BLaER1 treated with 17β-estradiol and CSF1 and Interleukin-3, amounts not matched to agents 10 nM and 100 nM (cell line): Measurements from ENCODE around the gene EMX2.

Experiments
- H3K27ac ChIP-seq, 11 experiments: shearing (Covaris generic); formaldehyde crosslinking; 2 replicates each; pipeline ENCODE4 v1.8.1; 2022
- H3K27me3 ChIP-seq, 11 experiments: shearing (Covaris generic); formaldehyde crosslinking; 2 replicates each; pipeline ENCODE4 v1.8.1; 2022
- H3K36me3 ChIP-seq, 11 experiments: shearing (Covaris generic); formaldehyde crosslinking; 2 replicates each; pipeline ENCODE4 v1.8.1; 2022
- H3K4me1 ChIP-seq, 10 experiments: shearing (Covaris generic); formaldehyde crosslinking; 2 replicates each; pipeline ENCODE4 v1.8.1; 2022
- H3K4me2 ChIP-seq, 11 experiments: shearing (Covaris generic); formaldehyde crosslinking; 2 replicates each; pipeline ENCODE4 v1.8.1; 2022
- H3K4me3 ChIP-seq, 10 experiments: shearing (Covaris generic); formaldehyde crosslinking; 2 replicates each; pipeline ENCODE4 v1.8.1; 2022
- H3K9ac ChIP-seq, 11 experiments: shearing (Covaris generic); formaldehyde crosslinking; 2 replicates each; pipeline ENCODE4 v1.8.1; 2022
- H3K9me3 ChIP-seq, 11 experiments: shearing (Covaris generic); formaldehyde crosslinking; replicated peaks in 1 of 11; 2 replicates each; pipeline ENCODE4 v1.8.1; 2022
- H4K20me1 ChIP-seq, 11 experiments: shearing (Covaris generic); formaldehyde crosslinking; 2 replicates each; pipeline ENCODE4 v1.8.1; 2022
- Cebpa-rat ChIP-seq, 11 experiments: shearing (Covaris generic); IDR thresholded peaks; 2 replicates each; pipeline ENCODE4 v1.8.1; 2022

EMX2 gene

DNA sequence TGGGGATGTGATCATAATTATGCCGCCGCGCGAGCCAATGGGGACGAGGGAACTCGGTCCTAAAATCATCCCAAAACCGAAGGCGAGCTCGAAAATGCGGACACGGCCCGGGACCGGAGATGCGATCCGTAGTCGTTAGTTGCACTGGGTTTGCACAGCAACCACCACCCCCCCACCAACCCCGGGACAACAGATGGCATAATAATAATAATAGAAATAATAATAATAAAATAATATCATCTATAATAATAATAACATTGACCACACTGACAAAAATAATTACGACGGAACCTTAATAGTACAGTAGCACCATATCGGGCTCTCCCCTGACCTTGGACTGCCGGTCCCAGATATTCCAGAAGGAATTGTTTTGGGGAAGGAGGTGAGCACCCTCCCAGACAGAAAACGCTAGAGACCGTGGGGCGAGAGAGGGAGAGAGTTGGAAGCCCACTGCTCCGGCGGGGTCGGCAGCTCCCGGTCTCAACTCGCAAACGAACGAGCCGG is 1.1 kb upstream of the EMX2 start:
- Histone ChIP-seq H3K36me3 (no peaks in the 10 kb centered on the region), H3K9me3 (peaks cover 22 to 32% (median 29%) of the 10 kb centered on the region in 11 experiments), H4K20me1 (peaks cover 0 to 93% (median 82%) of the 10 kb centered on the region in 11 experiments; a peak in 19 of 22 replicates), H3K4me1 (peaks cover 0 to 32% (median 9%) of the 10 kb centered on the region in 10 experiments; a peak in 15 of 20 replicates), H3K27me3 (peaks cover 100% of the 10 kb centered on the region in 11 experiments), H3K4me3 (peak overlapping the region in 1 of 10 experiments; percentile 51; a peak in 1 of 20 replicates), H3K9ac (no peak overlapping the region), H3K4me2 (no peak overlapping the region), H3K27ac (no peak overlapping the region)
- TF ChIP-seq Cebpa-rat (IDR thresholded peaks at IDR 0.05), result no peak

DNA sequence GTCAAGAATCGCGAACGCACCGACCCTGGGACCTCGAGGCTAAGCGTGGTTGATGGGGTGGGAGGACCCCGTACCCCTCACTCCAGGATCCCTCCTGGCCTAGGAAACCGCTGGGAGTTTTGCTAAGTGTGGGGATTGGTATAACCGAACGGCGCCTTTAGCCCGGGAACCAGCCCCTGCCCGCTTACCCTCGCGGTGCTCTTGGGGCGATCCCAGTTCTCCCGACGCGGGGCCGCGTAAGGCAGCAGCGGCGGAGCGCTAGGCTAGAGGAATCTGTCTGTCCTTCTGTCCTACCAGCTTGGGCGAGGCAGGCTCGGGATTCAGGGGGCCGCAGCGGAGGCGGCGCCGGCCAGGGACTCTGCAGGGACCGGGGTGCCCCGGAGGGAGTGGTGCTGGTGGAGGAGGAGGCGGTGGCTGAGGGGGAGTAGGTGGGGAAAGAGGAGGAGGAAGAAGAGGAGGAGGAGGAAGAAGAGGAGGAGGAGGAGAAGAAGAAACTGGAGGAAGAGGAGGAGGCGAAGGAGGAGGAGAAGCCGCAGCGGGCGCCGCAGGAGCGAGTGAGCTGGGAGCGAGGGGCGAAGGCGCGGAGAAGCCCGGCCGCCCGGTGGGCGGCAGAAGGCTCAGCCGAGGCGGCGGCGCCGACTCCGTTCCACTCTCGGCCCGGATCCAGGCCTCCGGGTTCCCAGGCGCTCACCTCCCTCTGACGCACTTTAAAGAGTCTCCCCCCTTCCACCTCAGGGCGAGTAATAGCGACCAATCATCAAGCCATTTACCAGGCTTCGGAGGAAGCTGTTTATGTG is 439 bp upstream of the EMX2 start:
- Histone ChIP-seq H3K9me3 (peaks cover 22 to 32% (median 29%) of the 10 kb centered on the region in 11 experiments), H3K36me3 (no peaks in the 10 kb centered on the region), H3K27ac (no peak overlapping the region), H3K4me1 (peaks cover 5 to 33% (median 12%) of the 10 kb centered on the region in 10 experiments; a peak in 18 of 20 replicates), H3K9ac (no peak overlapping the region), H3K27me3 (peaks cover 100% of the 10 kb centered on the region in 11 experiments), H3K4me3 (peak overlapping the region in 5 of 10 experiments; percentile 21 to 51 (median 33); a peak in 5 of 20 replicates), H4K20me1 (peaks cover 0 to 93% (median 82%) of the 10 kb centered on the region in 11 experiments; a peak in 19 of 22 replicates), H3K4me2 (peak overlapping the region in 6 of 11 experiments; percentile 12 to 69 (median 26); a peak in 8 of 22 replicates)
- no peak for TF ChIP-seq Cebpa-rat (IDR thresholded peaks at IDR 0.05)

DNA sequence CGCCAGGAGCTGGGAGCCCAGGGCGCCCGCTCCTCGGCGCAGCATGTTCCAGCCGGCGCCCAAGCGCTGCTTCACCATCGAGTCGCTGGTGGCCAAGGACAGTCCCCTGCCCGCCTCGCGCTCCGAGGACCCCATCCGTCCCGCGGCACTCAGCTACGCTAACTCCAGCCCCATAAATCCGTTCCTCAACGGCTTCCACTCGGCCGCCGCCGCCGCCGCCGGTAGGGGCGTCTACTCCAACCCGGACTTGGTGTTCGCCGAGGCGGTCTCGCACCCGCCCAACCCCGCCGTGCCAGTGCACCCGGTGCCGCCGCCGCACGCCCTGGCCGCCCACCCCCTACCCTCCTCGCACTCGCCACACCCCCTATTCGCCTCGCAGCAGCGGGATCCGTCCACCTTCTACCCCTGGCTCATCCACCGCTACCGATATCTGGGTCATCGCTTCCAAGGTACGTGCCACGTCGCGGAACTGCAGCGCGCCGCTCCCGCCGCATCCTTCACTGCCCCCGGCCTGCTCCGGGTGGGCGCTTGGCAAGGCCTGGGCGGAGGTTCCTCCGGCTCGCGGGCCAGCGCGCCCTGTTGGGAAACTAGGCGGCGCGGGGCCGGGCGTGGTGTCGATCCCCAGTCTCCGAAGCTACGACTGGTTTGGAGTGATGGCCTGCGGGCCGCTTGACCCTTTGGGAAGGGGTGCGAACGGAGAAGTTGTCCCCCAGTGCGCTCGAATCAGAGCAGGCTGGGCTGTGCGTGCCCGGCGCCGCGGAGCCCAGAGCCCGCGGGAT is 868 bp downstream of the EMX2 start:
- Histone ChIP-seq H3K27ac (no peak overlapping the region), H3K4me3 (peak overlapping the region in 5 of 10 experiments; percentile 7 to 46 (median 15); a peak in 4 of 20 replicates), H3K9me3 (peaks cover 22 to 32% (median 29%) of the 10 kb centered on the region in 11 experiments), H3K4me2 (peak overlapping the region in 1 of 11 experiments; percentile 29; a peak in 2 of 22 replicates), H3K9ac (no peak overlapping the region), H4K20me1 (peaks cover 0 to 93% (median 84%) of the 10 kb centered on the region in 11 experiments; a peak in 19 of 22 replicates), H3K4me1 (peaks cover 12 to 30% (median 14%) of the 10 kb centered on the region in 10 experiments; a peak in 19 of 20 replicates), H3K36me3 (no peaks in the 10 kb centered on the region), H3K27me3 (peaks cover 100% of the 10 kb centered on the region in 11 experiments)
- no peak for TF ChIP-seq Cebpa-rat (IDR thresholded peaks at IDR 0.05)

DNA sequence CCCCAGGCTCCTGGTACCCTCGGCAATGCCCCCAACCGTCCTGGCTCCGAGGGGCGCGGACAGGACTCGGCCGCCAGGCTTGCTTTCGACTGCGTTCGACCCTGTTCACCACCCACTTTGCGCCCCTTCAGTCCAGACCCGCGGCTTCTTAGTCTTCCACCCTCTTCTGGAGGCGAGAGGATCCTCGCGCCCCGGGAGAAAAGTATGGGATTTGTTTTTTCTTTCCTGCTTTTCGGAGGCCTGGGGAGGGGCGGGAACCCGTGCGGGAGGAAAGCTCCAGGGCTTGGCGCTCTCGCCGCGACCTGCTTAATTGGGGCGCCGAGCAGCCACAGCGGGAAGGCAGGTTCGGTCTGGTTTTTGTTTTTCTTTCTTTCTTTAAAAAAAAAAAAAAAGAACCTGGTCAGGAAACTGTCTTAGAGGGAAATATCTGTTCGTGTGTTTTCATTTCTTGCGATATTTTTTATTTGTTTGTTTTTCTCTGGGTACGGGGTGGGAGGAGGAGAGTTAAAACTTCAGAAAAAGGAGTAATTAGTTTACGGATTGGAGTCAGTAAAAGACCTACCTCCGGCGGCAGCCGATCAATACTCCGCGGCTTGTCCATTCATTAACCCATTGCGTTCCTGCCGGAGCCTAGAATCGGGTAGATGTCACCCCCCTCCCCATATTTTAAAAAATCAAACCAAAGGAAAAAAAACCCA is 1.6 kb downstream of the EMX2 start:
- Histone ChIP-seq H3K36me3 (no peaks in the 10 kb centered on the region), H3K4me2 (peak overlapping the region in 3 of 11 experiments; percentile 71 to 97 (median 93); a peak in 6 of 22 replicates), H3K4me1 (peaks cover 12 to 30% (median 14%) of the 10 kb centered on the region in 10 experiments; a peak in 19 of 20 replicates), H3K27me3 (peaks cover 100% of the 10 kb centered on the region in 11 experiments), H3K9me3 (peaks cover 22 to 32% (median 29%) of the 10 kb centered on the region in 11 experiments), H4K20me1 (peaks cover 0 to 93% (median 84%) of the 10 kb centered on the region in 11 experiments; a peak in 19 of 22 replicates), H3K27ac (no peak overlapping the region), H3K9ac (no peak overlapping the region), H3K4me3 (peak overlapping the region in 7 of 10 experiments; percentile 7 to 49 (median 35); a peak in 6 of 20 replicates)
- no peak for TF ChIP-seq Cebpa-rat (IDR thresholded peaks at IDR 0.05)

DNA sequence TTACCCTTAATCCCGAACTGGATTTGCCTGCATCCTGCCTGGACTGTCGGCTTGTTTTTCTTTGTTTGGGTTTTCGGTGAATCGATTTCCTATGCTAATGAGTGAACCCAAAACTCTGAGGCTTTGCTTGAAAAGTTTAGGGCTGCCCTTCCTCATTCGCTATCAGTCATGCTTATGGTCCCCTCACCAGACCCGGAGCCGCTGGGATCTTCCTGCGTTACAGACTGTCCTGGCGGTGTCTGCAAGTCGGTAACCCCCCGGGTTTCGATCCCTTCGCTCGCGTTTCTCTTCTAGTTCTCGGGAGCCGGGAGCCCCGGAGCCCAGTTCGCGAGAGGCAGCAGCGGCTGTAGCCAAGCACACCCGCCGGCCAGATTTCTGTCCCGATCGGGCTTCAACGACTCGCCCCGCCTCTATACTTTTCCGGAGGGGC is 2.2 kb downstream of the EMX2 start:
- H3K9me3 ChIP-seq, result peaks cover 22 to 32% (median 29%) of the 10 kb centered on the region in 11 experiments
- peaks cover 100% of the 10 kb centered on the region in 11 experiments for H3K27me3 ChIP-seq
- H3K4me1 ChIP-seq, result peaks cover 12 to 30% (median 14%) of the 10 kb centered on the region in 10 experiments; a peak in 19 of 20 replicates
- peak overlapping the region in 7 of 10 experiments; percentile 11 to 53 (median 43); a peak in 11 of 20 replicates for H3K4me3 ChIP-seq
- no peak for TF ChIP-seq Cebpa-rat (IDR thresholded peaks at IDR 0.05)
- no peaks in the 10 kb centered on the region for H3K36me3 ChIP-seq
- no peak overlapping the region for H3K27ac ChIP-seq
- peak overlapping the region in 10 of 11 experiments; percentile 5 to 97 (median 50); a peak in 16 of 22 replicates for H3K4me2 ChIP-seq
- H3K9ac ChIP-seq, result peak overlapping the region in 2 of 11 experiments; percentile 26 to 51; a peak in 2 of 22 replicates
- peaks cover 0 to 91% (median 83%) of the 10 kb centered on the region in 11 experiments; a peak in 19 of 22 replicates for H4K20me1 ChIP-seq

DNA sequence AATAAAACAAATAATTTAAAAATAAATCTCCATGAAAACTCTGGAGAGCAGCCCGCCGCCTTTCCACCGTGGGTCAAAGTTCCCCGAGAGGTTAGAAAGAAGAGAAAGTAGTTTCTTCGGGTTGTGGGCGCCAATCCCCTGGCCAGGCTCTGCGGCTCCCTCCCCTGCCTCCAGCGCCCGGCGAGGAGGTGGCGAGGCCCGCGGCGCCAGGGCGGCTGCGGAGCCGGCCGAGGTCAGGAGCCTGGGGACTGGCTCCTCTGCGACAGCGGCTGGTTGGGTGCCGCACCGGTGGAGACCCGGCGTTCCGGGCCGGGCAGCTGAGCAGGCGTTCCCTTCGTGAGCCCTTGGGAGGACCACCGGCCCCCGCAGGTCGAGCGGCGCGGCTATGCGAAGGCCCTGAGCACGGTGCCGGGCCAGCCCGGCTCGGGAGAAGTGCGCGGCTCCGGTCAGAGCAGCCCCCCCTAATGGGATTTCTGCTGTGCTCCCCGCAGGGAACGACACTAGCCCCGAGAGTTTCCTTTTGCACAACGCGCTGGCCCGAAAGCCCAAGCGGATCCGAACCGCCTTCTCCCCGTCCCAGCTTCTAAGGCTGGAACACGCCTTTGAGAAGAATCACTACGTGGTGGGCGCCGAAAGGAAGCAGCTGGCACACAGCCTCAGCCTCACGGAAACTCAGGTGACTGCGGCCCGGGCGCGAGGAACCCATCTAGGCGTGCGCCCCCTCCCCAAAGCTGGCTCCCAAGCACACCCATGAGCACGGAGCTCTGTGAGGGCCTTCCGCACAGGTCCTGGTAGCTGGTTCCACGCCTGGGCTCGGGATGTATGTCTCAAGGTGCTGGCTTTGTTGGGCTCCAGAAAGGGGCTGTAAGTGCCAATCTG is 2.8 kb downstream of the EMX2 start:
- Histone ChIP-seq H3K27ac (no peak overlapping the region), H3K36me3 (no peaks in the 10 kb centered on the region), H3K4me3 (peak overlapping the region in 7 of 10 experiments; percentile 11 to 53 (median 43); a peak in 11 of 20 replicates), H3K9me3 (peaks cover 22 to 32% (median 29%) of the 10 kb centered on the region in 11 experiments), H3K4me1 (peaks cover 12 to 30% (median 14%) of the 10 kb centered on the region in 10 experiments; a peak in 19 of 20 replicates), H3K9ac (peak overlapping the region in 2 of 11 experiments; percentile 26 to 51; a peak in 2 of 22 replicates), H3K27me3 (peaks cover 100% of the 10 kb centered on the region in 11 experiments), H3K4me2 (peak overlapping the region in 10 of 11 experiments; percentile 5 to 97 (median 50); a peak in 16 of 22 replicates), H4K20me1 (peaks cover 0 to 91% (median 80%) of the 10 kb centered on the region in 11 experiments; a peak in 19 of 22 replicates)
- no peak for TF ChIP-seq Cebpa-rat (IDR thresholded peaks at IDR 0.05)

DNA sequence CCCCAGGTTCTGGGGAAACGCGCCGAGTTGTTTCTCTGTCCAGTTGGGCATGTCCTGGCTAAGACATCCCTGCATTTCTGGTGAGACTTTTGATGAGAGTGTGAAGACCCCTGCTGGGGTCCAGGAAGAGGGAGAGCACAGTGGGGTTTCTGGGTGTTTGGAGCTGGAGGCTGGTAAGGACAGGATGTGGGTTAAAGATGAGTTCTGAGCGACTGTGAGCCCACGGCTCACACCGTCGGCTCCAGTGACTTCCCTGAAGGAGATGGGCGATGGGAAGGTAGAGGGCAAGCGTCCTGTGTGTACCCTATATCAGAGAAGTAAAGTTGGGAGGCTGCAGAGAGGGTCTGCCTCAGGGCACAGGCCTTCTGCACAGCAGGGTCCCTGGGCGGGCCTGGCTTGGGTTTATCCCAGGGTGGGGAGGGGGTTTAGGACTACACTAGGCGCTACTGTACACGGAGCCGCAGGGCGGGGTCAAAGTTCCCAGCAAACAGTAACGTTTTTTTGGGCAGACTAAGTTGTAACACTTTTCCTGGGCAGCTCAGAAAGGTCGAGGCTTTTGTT is 3.6 kb downstream of the EMX2 start:
- Histone ChIP-seq H3K9me3 (peaks cover 22 to 32% (median 29%) of the 10 kb centered on the region in 11 experiments), H3K9ac (no peak overlapping the region), H3K27me3 (peaks cover 100% of the 10 kb centered on the region in 11 experiments), H3K4me3 (no peak overlapping the region), H3K36me3 (no peaks in the 10 kb centered on the region), H3K27ac (no peak overlapping the region), H3K4me2 (no peak overlapping the region; a peak in 2 of 22 replicates), H4K20me1 (peaks cover 0 to 91% (median 78%) of the 10 kb centered on the region in 11 experiments; a peak in 19 of 22 replicates), H3K4me1 (peaks cover 12 to 30% (median 14%) of the 10 kb centered on the region in 10 experiments; a peak in 19 of 20 replicates)
- no peak for TF ChIP-seq Cebpa-rat (IDR thresholded peaks at IDR 0.05)
